Stomach (tissue), 9 donors: Measurements from ENCODE around the gene PRMT1. TPM values are rescaled to one million over a fixed set of nuclear protein-coding genes. Genes with fewer than 3 reads are reported as not detected.
A peak's percentile ranks its signal among the peaks of the same experiment; 100 is the strongest.

Experiments
- DNase-seq, 2 donors: peaks; one replicate each; pipeline versions ENCODE4 v3.0.0 to v3.0.0-alpha.2; 2013 to 2019
- H3K27ac ChIP-seq, 5 donors: fragments of 200-600 bp in 4 of 5; sonication (generic) in 4 of 5; one replicate each; pipeline ENCODE4 v1.5.1; 2013 to 2019; ENCODE audit warnings: mild to moderate bottlenecking in 1 of 5, moderate library complexity in 1 of 5
- H3K27me3 ChIP-seq, 3 donors: fragments of 200-600 bp; sonication (generic); one replicate each; pipeline ENCODE4 v1.5.1; 2017 to 2019; ENCODE audit warnings: mixed run types in 1 of 3
- H3K36me3 ChIP-seq, 4 donors: fragments of 200-600 bp; sonication (generic); 1 replicate in 3 of 4; 2 replicates in 1 of 4; pipeline ENCODE4 v1.5.1; 2016 to 2019
- H3K4me1 ChIP-seq, 4 donors: fragments of 200-600 bp; sonication (generic); one replicate each; pipeline ENCODE4 v1.5.1; 2016 to 2019
- H3K4me3 ChIP-seq, 4 donors: fragments of 200-600 bp; sonication (generic) in 3 of 4; one replicate each; pipeline ENCODE4 v1.5.1; 2016 to 2019; ENCODE audit warnings: mild to moderate bottlenecking in 1 of 4
- H3K9me3 ChIP-seq, 4 donors: fragments of 200-600 bp; sonication (generic); one replicate each; pipeline ENCODE4 v1.5.1; 2016 to 2019
- EP300 ChIP-seq: sonication (generic); formaldehyde crosslinking; IDR thresholded peaks from one replicate; pipeline ENCODE4 v1.6.1; 2017; ENCODE audit warnings: antibody characterized with exemption
- POLR2A ChIP-seq, 4 donors: fragments of 450-650 bp; IDR thresholded peaks; one replicate each; pipeline ENCODE4 v1.6.1; 2016; ENCODE audit warnings: antibody characterized with exemption in 4 of 4, control low read depth in 2 of 4, mild to moderate bottlenecking in 1 of 4, moderate library complexity in 1 of 4
- POLR2AphosphoS5 ChIP-seq, 3 donors: sonication (generic); formaldehyde crosslinking; IDR thresholded peaks; one replicate each; pipeline ENCODE4 v1.6.1; 2016; ENCODE audit warnings: antibody characterized with exemption in 3 of 3
- WGBS, 5 donors: extraction: QIAGEN DNeasy Blood & Tissue Kit in 3 of 5; methylation state at CpG; one replicate each; pipeline versions ENCODE4 v1.1.5 to v1.1.7; 2013 to 2018; 5-methylcytosine and 5-hydroxymethylcytosine counted together
- intact Hi-C: fragments of 100-400 bp; cut with DNase I; formaldehyde crosslinking; loops from one replicate; pipeline ENCODE4 v1.15.1; 2023; ENCODE audit warnings: low total_unique reads
- polyA plus RNA-seq, 3 donors: library from polyadenylated mRNA; stranded (reverse); fragments of 200-250 nt; gene quantifications; one replicate each; pipeline ENCODE4 v1.2.3, GENCODE V29; 2013
- total RNA-seq, 5 donors: library from RNA; depleted of rRNA; stranded (reverse); fragments of >200 nt; gene quantifications; one replicate each; pipeline versions ENCODE4 v1.1.0 to v1.2.3, GENCODE V29; 2014 to 2016
- TF ChIP-seq, protein P1 (sequence below), 7 experiments: fragments of 450-650 bp in 4 of 7; fragments of 200-600 bp in 3 of 7; sonication (generic) in 3 of 7; IDR thresholded peaks; one replicate each; pipeline ENCODE4 v1.5.1; 2016 to 2019; ENCODE audit warnings: antibody characterized with exemption in 7 of 7, control low read depth in 2 of 7, mild to moderate bottlenecking in 1 of 7
- donor health status: healthy with polysubstance abuse.
- donor health status: Bipolar disorder and iron deficiency.
- donor health status: healthy.

PRMT1 gene
- total and polyA plus RNA-seq, 8 donors = 53.3 to 131 (median 107) TPM

DNA sequence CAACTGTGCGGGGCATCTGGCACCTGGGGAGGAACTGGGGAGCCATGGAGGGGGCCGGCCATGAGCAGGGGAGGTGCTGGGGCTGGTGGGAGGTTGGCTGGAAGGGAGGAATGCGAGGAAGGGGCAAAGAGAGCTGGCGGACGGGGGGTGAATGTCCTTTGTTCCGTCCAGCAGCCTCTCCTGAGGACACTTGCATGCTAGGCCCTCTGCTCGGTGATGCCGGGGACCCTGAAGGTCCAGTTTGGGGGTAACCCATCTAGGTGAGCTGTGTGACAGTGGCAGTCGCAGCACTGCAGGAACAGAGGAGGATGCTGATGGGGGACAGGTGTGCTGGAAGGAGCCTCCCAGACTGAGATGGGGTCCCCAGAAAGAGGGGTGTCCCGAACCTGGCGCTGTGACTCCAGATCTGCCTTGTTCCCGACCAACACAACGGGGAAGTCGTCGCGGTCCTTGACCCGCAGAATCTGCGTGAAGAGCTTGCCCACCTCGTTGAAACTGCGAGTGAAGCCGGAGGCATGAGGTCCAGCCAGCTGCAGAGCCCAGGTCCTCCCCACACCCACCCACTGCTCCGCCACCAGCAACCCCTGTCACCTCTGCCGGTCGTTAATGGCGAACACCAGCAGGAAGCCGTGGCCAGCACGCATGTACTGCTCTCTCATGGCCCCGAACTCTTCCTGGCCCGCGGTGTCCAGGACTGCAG, 40.7 kb upstream of the PRMT1 start:
- Histone ChIP-seq H3K4me1 (peaks cover 21 to 52% (median 46%) of the 10 kb centered on the region in 4 donors), H3K9me3 (no peaks in the 10 kb centered on the region), H3K27me3 (no peaks in the 10 kb centered on the region), H3K36me3 (peaks cover 0 to 20% (median 16%) of the 10 kb centered on the region in 4 donors), H3K27ac (peak overlapping the region in 3 of 5 donors; percentile 10 to 59 (median 47)), H3K4me3 (no peak overlapping the region)
- 76 to 80% (median 79%) methylated on average over 25 to 30 of the region's 30 CpGs for WGBS, 5 donors
- no peak for DNase-seq
- TF ChIP-seq EP300 (no peak), POLR2AphosphoS5 (IDR thresholded peaks at IDR 0.05) (no peak), POLR2A (IDR thresholded peaks at IDR 0.05) (no peak)
- TF ChIP-seq, protein P1, sequence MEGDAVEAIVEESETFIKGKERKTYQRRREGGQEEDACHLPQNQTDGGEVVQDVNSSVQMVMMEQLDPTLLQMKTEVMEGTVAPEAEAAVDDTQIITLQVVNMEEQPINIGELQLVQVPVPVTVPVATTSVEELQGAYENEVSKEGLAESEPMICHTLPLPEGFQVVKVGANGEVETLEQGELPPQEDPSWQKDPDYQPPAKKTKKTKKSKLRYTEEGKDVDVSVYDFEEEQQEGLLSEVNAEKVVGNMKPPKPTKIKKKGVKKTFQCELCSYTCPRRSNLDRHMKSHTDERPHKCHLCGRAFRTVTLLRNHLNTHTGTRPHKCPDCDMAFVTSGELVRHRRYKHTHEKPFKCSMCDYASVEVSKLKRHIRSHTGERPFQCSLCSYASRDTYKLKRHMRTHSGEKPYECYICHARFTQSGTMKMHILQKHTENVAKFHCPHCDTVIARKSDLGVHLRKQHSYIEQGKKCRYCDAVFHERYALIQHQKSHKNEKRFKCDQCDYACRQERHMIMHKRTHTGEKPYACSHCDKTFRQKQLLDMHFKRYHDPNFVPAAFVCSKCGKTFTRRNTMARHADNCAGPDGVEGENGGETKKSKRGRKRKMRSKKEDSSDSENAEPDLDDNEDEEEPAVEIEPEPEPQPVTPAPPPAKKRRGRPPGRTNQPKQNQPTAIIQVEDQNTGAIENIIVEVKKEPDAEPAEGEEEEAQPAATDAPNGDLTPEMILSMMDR (IDR thresholded peaks at IDR 0.05) = no peak
- intact Hi-C loops = no loop called here

DNA sequence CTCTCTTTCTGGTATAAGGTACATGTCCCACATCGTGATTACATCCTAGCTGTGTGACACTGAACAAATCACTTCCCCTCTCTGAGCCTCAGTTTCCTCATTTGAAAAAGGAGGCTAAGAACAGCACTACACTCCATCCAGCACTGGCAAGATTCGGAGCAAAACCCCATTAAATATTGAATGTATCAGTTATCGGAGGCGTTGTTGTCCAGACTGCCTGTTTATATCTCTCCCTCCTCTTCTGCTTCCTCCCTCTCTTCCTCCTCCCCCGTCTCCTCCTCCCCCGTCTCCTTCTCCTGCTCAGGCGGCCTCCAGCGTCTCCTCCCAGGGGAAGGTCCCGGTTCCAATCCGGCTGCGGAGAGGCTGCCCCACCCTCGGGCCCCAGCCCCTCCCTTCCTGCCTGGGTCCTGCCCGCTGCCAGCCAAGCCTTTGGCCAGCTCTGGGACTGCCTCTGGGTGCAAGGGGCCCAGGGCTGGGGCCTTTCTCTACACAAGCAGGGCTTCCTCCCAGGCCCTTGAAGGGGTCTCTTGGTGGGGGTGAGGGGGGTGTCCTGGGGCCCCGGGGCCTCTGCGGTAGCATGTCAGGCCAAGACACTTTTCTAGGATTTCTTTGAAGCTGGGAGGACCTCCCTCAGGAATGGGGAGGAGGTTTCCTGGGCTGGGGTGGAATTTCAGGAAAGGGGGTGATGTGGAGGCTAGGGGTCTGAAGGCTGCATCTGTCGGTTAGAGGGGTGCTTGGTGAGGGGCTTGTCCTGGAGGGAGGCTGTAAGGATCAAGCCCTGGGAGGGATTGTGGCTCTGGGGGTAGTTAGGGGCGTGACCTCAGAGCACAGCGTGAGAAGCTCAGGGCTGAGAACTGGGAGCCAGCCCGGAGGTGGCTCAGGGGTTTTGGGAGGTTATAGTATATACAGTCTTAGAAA, 39.0 kb upstream of the PRMT1 start:
- peaks cover 27 to 56% (median 53%) of the 10 kb centered on the region in 4 donors for H3K4me1 ChIP-seq
- H3K27ac ChIP-seq = peak overlapping the region; percentile 45 to 100 (median 99)
- no peaks in the 10 kb centered on the region for H3K27me3 ChIP-seq
- peaks cover 0 to 20% (median 16%) of the 10 kb centered on the region in 4 donors for H3K36me3 ChIP-seq
- 5 to 8% (median 7%) methylated on average over 17 to 19 of the region's 19 CpGs for WGBS, 5 donors
- peak overlapping the region; percentile 61 to 88 (median 68) for H3K4me3 ChIP-seq
- no peak for TF ChIP-seq EP300
- TF ChIP-seq POLR2AphosphoS5 (IDR thresholded peaks at IDR 0.05) = peak in 2 of 3 donors; percentile 21 to 28
- TF ChIP-seq POLR2A (IDR thresholded peaks at IDR 0.05) = no peak
- TF ChIP-seq, protein P1 (IDR thresholded peaks at IDR 0.05) = no peak
- peak; percentile 85 to 88 for DNase-seq
- intact Hi-C loops = no loop called here
- no peaks in the 10 kb centered on the region for H3K9me3 ChIP-seq

DNA sequence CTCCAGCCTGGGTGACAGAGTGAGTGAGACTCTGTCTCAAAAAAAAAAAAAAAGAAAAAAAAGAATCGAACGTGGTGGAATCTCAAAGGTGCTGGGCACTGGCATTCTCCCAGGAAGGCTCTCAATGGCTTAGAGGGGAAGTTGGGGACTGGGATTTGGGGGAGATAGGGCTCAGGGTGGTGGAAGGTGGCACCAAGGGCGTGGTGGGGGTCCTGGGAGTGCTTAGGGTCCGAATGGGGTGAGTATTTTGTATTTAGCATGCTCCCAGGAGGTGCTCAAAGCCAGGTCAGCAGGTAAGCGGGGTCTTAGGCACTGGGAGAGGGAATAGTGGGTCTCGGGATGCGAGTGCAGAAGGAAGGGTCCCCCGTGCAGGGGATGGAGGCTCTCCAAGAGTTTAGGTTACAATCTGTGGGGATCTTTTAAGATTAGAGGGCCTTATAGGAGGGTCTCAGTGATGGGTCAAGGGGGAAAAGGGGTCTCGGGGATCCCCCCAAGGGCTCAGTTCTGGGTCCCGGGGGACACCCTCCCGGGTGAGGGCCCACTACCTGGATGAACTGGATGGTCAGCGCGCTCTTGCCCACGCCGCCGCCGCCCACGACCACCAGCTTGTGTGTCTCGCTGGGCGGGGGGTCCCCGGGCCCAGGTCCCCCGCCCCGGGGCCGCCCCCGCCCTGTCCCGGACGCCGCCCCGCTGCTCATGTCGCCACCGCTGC, 37.5 kb upstream of the PRMT1 start:
- no peaks in the 10 kb centered on the region for H3K27me3 ChIP-seq
- intact Hi-C loops = no loop called here
- peak in 1 of 2 donors; percentile 59 for DNase-seq
- peak overlapping the region; percentile 61 to 88 (median 68) for H3K4me3 ChIP-seq
- H3K27ac ChIP-seq = peak overlapping the region; percentile 93 to 100 (median 99)
- no peaks in the 10 kb centered on the region for H3K9me3 ChIP-seq
- WGBS, 5 donors = 3 to 7% (median 5%) methylated on average over 8 to 31 of the region's 31 CpGs
- TF ChIP-seq POLR2AphosphoS5 (IDR thresholded peaks at IDR 0.05) (peak in 1 of 3 donors; percentile 81), EP300 (no peak)
- peaks cover 35 to 71% (median 65%) of the 10 kb centered on the region in 4 donors for H3K4me1 ChIP-seq
- peaks cover 0 to 21% (median 16%) of the 10 kb centered on the region in 4 donors for H3K36me3 ChIP-seq

DNA sequence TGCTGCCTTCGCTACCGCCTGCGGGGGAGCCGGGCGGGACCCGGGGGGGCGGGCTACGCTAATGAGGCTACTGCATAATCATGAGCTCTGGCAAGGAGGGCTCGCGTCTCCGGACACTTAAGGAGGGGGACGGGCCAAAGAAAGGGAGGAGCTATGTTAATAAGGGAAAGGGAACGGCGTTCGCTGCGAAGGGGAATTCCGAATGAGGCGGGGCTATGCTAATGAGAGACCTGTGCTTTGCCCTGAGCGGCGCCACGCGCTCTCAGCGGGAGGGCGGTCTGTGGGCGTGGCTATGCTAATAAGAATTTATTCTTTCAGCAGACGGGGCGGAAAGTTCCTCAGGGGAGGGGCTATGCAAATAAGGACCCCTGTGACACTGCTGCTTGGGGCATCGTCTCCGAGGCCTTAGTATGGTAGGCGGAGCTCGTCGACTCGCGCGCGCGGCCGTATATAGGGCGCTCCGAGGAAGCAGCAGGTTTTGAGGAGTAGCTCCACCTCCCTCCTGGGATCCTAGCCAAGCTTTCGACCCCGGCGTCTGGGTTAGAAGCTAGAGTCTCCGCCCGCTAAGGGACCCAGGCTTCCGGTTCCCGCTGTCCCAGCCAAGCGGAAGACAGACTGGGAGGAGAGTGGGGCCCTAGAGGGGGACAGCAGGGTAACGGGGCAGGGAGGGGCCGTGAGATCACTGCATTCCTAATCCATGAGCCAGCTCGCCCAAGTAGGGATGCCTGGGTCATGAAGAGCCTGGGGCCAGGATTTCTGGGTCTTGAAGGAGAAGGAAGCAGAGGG, 36.8 kb upstream of the PRMT1 start, which contains the start of gene RRAS:
RRAS (minus strand) TSS at position 31 of the 786 bp plus-strand sequence. CDS start 45 bp downstream, outside the sequence.
- Histone ChIP-seq H3K36me3 (peaks cover 4 to 24% (median 15%) of the 10 kb centered on the region in 4 donors), H3K4me3 (peak within 1 kb of the TSS; percentile 61 to 98 (median 80)), H3K27me3 (no peaks in the 10 kb centered on the region), H3K9me3 (no peaks in the 10 kb centered on the region), H3K27ac (peak within 1 kb of the TSS; percentile 93 to 100 (median 99)), H3K4me1 (peaks cover 35 to 79% (median 73%) of the 10 kb centered on the region in 4 donors)
- intact Hi-C loops = no loop called here
- peak; percentile 100 for DNase-seq
- WGBS, 5 donors = 0 to 1% (median 0%) methylated on average over 27 to 51 of the region's 51 CpGs
- TF ChIP-seq, protein P1 (IDR thresholded peaks at IDR 0.05) = no peak
- TF ChIP-seq EP300 (no peak), POLR2AphosphoS5 (IDR thresholded peaks at IDR 0.05) (peak; percentile 83 to 95 (median 94)), POLR2A (IDR thresholded peaks at IDR 0.05) (peak in 1 of 4 donors; percentile 87)
